Measurements from ENCODE around the gene PHEX. TPM values are rescaled to one million over a fixed set of nuclear protein-coding genes. Genes with fewer than 3 reads are reported as not detected.

The PHEX gene
- total RNA-seq, 1 donor from 2014 or later, result 0.48 TPM

DNA sequence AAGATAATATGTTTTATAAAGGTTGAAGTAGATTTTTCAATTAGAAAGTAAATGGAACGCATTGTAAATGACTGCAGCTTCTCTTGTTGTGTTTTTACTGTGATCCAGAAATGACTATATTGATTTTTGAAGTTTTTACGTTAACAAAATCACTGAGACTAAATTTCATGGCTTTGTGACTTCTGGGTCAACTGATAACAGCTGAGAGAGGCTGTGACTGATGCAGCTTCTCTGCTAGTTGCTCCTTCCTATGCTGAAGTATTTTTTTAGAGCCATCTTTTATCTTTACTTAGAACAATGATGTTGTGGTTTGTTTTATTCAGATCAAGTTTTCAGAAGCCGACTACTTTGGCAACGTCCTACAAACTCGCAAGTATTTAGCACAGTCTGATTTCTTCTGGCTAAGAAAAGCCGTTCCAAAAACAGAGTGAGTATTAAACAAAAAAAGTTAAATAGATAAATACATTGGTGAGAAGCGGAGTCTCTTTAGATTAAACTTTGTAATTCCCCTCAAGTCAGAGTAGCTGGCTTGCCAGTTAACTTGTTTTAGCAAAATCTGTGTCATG is 145.9 kb downstream of the PHEX start:
- TF ChIP-seq, protein P1, sequence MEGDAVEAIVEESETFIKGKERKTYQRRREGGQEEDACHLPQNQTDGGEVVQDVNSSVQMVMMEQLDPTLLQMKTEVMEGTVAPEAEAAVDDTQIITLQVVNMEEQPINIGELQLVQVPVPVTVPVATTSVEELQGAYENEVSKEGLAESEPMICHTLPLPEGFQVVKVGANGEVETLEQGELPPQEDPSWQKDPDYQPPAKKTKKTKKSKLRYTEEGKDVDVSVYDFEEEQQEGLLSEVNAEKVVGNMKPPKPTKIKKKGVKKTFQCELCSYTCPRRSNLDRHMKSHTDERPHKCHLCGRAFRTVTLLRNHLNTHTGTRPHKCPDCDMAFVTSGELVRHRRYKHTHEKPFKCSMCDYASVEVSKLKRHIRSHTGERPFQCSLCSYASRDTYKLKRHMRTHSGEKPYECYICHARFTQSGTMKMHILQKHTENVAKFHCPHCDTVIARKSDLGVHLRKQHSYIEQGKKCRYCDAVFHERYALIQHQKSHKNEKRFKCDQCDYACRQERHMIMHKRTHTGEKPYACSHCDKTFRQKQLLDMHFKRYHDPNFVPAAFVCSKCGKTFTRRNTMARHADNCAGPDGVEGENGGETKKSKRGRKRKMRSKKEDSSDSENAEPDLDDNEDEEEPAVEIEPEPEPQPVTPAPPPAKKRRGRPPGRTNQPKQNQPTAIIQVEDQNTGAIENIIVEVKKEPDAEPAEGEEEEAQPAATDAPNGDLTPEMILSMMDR (IDR thresholded peaks at IDR 0.05; ENCODE audit: unreplicated experiment), result no peak
- DNase-seq (ENCODE audit: low spot score, unreplicated experiment), result no peak
- Mint-ChIP-seq H3K36me3 (ENCODE audit: insufficient read depth) (no peaks in the 10 kb centered on the region), H3K27me3 (no peaks in the 10 kb centered on the region), H3K4me1 (ENCODE audit: low read depth) (peaks cover 12% of the 10 kb centered on the region), H3K27ac (peak overlapping the region; percentile 88), H3K4me3 (ENCODE audit: low read depth) (no peak overlapping the region), H3K9me3 (ENCODE audit: low read depth) (peaks cover 13% of the 10 kb centered on the region)

DNA sequence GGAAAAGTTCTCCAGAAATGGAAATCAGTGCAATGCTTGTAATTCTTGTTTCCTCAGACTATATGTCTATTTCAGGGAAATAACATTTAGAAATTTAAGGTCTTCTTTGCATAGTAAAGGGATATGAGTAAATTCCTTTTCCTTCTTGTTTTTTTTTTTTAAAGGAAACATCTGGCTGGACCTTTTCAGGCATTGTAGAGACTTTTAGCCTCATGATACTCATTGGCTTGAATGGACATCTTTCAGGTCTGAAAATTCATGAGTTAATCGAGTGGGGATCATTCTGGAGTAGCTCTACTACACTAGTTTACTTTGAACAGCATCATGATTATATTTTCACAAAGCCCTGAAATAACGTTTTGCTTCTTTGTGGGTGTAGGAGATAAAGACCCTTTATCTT is 152.0 kb downstream of the PHEX start:
- Mint-ChIP-seq H3K9me3 (ENCODE audit: low read depth) (peaks cover 16% of the 10 kb centered on the region), H3K27me3 (no peaks in the 10 kb centered on the region), H3K4me3 (ENCODE audit: low read depth) (no peak overlapping the region), H3K36me3 (ENCODE audit: insufficient read depth) (no peaks in the 10 kb centered on the region), H3K4me1 (ENCODE audit: low read depth) (no peaks in the 10 kb centered on the region), H3K27ac (no peak overlapping the region)
- DNase-seq (ENCODE audit: low spot score, unreplicated experiment), result no peak
- TF ChIP-seq, protein P1 (IDR thresholded peaks at IDR 0.05; ENCODE audit: unreplicated experiment), result no peak

DNA sequence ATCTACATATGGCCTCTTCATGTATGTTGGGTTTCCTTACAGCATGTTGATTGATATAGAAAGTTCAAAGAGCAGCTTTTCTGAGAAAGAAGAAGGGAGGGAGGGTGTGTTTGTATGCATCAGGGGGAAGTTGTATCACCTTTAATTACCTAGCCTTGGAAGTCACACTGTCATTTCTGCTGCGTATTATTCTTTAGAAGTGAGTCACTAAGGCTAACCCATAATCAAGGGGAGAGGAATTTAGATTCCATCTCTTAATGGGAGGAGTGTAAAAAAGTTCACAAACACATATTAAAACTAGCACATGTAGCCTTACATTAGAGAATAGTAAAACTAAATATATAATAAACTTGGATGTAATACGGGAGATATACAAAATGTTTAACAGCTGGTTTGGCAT is 154.0 kb downstream of the PHEX start:
- Mint-ChIP-seq H3K27ac (no peak overlapping the region), H3K4me3 (ENCODE audit: low read depth) (no peak overlapping the region)

DNA sequence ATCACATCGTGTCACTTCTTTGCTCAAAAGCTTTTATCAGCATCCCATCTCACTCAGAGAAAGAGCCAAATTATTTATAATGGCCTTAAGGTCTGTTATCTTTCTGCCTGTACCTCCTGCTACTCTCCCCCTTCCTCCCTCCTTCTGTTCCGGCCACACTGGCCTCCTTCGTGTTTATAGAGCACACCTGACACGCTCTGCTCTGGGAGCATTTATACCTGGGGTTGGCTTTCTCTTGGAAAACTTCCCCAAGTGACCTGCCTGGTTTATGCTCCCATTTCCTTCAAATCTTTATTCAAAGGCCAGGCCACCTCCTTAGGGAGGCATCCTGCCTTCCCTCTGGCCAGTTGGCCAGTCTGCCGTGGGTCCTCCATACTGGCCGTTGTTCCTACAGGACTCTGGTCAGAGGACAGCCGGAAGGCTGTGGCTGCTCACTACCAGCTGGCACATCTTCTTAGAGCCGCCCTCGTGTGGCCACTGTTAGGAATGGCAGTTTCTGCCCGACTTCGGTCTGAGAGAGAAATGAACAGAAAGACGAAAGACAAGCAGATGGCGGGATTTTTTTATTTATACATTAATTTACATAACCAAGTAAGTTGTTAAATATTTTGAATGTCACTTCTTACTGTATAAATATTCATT is 160.4 kb downstream of the PHEX start:
- Mint-ChIP-seq H3K36me3 (ENCODE audit: insufficient read depth) (no peaks in the 10 kb centered on the region), H3K4me3 (ENCODE audit: low read depth) (peak overlapping the region; percentile 50), H3K4me1 (ENCODE audit: low read depth) (peaks cover 3% of the 10 kb centered on the region), H3K27me3 (no peaks in the 10 kb centered on the region), H3K9me3 (ENCODE audit: low read depth) (peaks cover 6% of the 10 kb centered on the region), H3K27ac (peak overlapping the region; percentile 85)
- DNase-seq (ENCODE audit: low spot score, unreplicated experiment), result peak; percentile 56
- TF ChIP-seq, protein P1 (IDR thresholded peaks at IDR 0.05; ENCODE audit: unreplicated experiment), result peak; percentile 90

More for the DNA sequence above, 154.0 kb downstream of the PHEX start:
- no peak for DNase-seq (ENCODE audit: low spot score, unreplicated experiment)
- TF ChIP-seq, protein P1 (IDR thresholded peaks at IDR 0.05; ENCODE audit: unreplicated experiment), result no peak
- peaks cover 6% of the 10 kb centered on the region for H3K9me3 Mint-ChIP-seq (ENCODE audit: low read depth)
- no peaks in the 10 kb centered on the region for H3K27me3 Mint-ChIP-seq
- H3K36me3 Mint-ChIP-seq (ENCODE audit: insufficient read depth), result no peaks in the 10 kb centered on the region
- H3K4me1 Mint-ChIP-seq (ENCODE audit: low read depth), result peaks cover 1% of the 10 kb centered on the region

DNA sequence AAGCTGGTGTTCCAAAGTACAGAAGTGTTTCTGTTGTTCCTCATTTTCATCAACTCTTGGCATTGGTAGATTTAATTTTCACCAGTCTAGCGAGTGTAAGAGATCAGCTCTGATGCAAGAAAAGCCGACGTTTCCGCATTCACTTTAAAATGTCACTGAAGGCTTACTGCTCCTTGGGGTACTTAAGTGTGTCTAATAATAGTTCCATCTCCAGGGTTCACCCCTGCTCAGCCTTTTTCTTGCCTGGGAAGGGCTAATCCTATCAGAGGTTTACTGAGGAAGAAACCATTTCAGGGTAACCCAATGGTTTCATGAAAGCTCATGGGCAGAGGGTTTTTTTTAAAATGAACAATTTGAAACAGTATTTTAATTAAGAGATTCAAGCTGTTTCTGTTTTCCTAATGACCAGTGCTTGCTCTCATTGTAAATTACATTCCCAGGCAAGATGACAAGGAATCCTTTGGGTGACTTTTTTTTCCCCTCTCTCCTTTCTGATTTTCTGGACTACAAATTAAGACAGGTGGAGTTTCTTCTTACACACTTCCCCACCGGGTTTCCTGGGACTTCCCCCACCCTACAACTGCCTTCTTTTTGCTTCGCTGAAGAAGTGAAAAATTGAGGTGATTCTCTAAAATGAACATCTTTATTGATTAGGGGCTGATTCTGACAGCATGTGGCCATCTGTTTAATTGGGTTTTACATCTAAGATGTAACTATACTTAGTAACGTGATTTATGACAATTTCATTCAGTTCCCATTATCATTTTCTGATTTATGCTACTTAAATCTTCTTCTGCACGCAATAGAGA is 161.9 kb downstream of the PHEX start:
- DNase-seq (ENCODE audit: low spot score, unreplicated experiment), result no peak
- Mint-ChIP-seq H3K27ac (peak overlapping the region; percentile 22), H3K27me3 (no peaks in the 10 kb centered on the region), H3K36me3 (ENCODE audit: insufficient read depth) (no peaks in the 10 kb centered on the region), H3K4me3 (ENCODE audit: low read depth) (no peak overlapping the region), H3K9me3 (ENCODE audit: low read depth) (peaks cover 3% of the 10 kb centered on the region), H3K4me1 (ENCODE audit: low read depth) (peaks cover 3% of the 10 kb centered on the region)
- TF ChIP-seq, protein P1 (IDR thresholded peaks at IDR 0.05; ENCODE audit: unreplicated experiment), result no peak
